Measurements from ENCODE around the gene FBXW9. TPM values are rescaled to one million over a fixed set of nuclear protein-coding genes. Genes with fewer than 3 reads are reported as not detected.
A peak's percentile ranks its signal among the peaks of the same experiment; 100 is the strongest.
"Not testable (repeated sequence)": the region's sequence is repeated elsewhere in the genome, so short reads cannot be mapped to it uniquely, and the experiment has no call there.

Gene FBXW9
- polyA plus RNA-seq, 12 donors = 2.4 to 6.3 (median 3.5) TPM; not detected in 1

DNA sequence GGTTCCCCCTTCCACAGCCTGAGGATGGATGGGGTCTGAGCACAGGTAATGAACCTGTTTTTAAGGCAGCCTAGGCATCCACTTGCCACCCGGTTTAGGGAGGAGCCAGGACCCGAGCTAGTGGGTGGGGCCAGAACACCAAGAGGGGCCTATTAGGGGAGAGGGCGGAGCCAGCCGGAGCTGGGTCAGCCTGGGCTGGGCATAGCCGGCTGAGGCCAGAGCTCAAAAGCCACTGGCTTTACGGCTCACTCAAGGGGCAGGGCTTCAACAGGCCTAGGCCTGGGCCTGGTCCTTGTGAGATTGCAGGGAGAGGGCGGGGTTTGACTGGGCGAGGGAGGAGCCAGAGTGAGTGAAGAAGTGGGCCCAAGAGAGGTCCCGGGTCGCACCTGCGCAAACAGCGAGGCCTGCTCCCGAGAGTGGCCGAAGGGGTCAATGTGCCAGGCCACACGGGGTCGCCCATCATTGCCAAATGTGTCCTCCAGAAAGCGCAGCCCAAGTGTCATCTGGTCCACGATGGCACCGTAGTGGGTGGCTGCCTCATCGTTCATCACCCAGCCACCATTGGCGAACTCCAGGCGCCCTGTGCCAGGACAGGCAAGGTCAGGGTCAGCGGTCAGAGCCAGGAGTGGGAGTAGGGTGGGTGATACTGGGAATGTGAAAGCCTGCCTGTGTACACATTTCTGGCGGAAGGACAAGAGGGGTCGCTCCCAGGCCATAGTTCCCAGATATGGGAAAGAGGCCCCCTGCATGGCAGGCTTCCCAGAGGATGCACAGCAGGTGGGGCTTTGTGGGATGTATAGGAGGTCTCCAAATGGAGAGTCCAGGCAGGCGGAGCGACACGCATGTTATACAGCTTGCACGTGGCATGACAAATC is 31.8 kb downstream of the FBXW9 start:
- DNase-seq = no peak

GRCh38 chr19:12660980-12661379 is 35.5 kb downstream of the FBXW9 start:
- DNase-seq = no peak

DNA sequence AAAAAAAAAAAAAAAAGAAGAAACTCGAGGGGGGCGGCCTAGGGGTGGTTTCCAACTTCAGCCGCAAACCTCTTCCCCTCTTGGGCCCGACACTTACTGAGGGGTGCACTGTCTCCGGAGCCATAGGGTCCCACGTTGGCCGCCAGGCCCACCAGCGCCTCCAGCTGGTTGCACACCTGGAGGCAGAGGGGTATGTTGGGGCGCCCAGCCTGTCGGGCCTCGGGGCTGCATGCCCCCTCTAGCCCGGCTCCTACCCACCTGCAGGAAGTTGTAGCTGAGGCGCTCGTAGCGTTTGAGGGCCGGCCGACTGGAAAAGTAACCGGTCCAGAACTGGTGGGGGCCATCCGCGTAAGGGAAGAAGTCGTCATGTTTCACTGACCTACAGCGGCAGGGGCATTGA is 38.5 kb downstream of the FBXW9 start:
- DNase-seq = no peak

- no peak for DNase-seq
These were observed 39.4 kb downstream of the FBXW9 start for GRCh38 chr19:12656899-12657571.

- no peak for DNase-seq
These were observed 40.9 kb downstream of the FBXW9 start for GRCh38 chr19:12655546-12655945.

DNA sequence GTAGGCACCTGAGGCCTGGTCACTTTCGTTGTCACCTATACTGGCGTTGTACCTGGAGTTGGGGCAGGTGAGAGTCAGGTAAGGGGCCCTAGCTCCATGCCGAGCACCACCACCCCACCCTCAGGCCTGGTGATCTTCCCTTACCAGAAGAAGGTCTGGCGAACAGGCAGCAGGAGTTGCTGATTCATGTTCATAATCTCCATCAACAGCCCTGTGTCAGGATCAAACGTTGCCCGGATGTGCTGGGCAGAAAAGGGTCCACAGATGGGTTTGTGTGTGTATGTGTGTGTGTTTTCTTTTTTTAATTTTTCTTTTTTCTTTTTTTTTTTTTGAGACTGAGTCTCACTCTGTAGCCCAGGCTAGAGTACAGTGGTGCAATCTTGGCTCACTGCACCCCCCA is 44.2 kb downstream of the FBXW9 start:
- DNase-seq = no peak

DNA sequence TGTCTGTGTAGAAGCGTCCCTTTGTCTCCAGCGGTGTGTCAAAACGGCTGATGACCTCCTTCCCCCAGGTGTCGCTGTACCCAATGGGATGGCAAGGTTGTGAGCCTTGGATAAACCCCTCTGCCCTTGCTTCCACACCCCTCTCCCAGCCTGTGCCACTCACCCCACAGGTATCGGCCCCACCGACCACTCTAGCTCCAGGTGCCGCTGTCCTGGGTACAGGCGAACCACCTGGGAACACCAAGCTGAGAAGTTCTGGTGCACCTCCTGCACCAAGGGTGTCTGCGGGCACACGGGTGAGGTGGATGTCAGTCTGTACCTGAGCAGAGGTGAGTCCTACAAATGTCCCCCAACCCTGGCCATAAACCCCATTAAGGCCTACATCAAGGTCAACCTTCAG is 46.5 kb downstream of the FBXW9 start:
- no peak for DNase-seq

DNA sequence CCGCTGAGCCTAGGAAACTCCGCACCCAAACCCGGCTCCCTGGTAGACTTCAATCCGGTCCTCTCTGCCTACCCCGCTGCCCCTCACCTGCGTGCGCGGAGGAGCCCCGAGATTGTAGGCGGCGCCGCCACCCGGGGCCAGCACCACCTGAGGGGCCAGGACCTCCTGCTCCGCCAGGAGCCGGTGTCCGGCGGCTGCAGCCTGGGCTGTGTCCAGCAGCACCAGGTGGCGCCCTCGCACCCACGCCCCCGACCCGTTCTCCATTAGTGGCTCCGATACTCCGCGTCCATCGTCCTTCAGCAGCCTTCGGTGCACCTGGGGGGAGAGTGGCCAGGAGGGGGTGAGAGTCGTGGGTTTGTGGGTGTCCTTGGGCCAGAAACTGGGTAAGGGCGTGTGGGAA is 48.3 kb downstream of the FBXW9 start:
- no peak for DNase-seq

GRCh38 chr19:12647490-12648071 is 48.9 kb downstream of the FBXW9 start:
- no peak for DNase-seq

DNA sequence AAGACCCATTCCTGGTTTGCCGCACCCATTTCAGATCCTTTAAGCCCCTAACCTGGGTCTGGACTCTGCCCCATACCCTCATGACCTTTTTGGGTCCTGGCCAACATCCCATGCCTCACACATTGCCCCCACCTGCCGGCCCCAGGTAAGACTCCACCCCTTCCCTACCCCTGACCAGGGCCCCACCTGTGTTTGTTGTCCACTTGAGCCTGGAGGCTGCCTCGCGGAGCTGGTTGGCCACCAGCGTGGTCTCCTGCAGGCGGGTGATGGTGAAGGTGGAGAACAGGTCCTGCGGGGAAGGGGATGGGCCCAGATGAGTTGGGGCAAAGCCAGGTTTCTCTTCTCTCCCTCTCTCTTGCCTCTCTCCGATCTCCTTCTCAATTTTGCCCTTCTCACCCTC is 49.4 kb downstream of the FBXW9 start:
- no peak for DNase-seq

GRCh38 chr19:12646551-12646950 is 49.9 kb downstream of the FBXW9 start:
- DNase-seq = no peak

- DNase-seq = not testable (repeated sequence)
These were observed 52.7 kb downstream of the FBXW9 start for GRCh38 chr19:12643716-12644115.

- no peak for DNase-seq
These were observed 53.9 kb downstream of the FBXW9 start for GRCh38 chr19:12642506-12642905.

GRCh38 chr19:12641456-12641855 is 55.0 kb downstream of the FBXW9 start:
- DNase-seq = no peak

DNA sequence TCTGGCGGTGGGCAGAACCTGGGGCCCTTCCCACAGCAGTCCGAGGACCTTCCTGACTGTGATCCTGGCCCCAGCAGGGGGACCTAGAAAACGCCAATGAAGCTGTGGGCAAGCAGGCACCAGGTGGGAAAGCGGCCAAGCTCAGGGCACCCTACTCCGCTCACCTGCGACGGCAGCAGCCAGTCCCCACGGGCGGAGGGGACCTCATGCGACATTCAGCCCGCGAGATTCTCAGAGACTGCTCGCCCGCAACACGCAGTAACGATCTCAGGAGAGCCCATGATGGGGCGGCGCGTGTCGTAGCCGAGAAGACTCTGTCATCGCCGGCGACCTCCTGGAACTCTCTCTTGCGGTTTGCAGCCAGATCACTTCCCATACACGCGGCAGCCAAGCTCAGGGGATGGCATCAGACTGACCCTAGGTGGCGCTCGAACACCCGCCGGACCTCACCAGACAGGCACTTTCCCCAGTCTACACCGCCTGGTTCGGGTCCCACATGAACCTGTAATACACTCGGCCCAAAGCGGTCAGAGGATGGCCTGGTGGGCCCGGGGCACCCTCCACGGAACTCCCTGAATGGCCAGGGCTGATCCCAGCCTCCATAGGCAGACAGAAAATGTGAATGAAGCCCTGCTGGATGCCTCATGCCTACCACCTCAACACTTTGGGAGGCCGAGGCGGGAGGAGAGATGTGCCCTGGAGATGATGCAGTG is 56.4 kb downstream of the FBXW9 start:
- DNase-seq = peak; percentile 62

Other genes starting within 250 kb of the FBXW9 start
- 1 to 10 TPM in 10 of 12 donors, not detected in 2; 2.3 to 4.8 (median 3.3) TPM for gene ZNF709, start 211.8 kb downstream of the FBXW9 start, polyA plus RNA-seq (ENCODE audit: insufficient read length in 12 of 12)
- 1 to 10 TPM in 11 of 12 donors, not detected in 1; 4.2 to 7.1 (median 5.8) TPM for gene ZNF564, start 145.1 kb downstream of the FBXW9 start, polyA plus RNA-seq (ENCODE audit: insufficient read length in 12 of 12)
- gene ZNF490, start 85.8 kb downstream of the FBXW9 start, polyA plus RNA-seq (ENCODE audit: insufficient read length in 12 of 12) = 1 to 10 TPM in 11 of 12 donors, not detected in 1; 2.1 to 4.9 (median 3.2) TPM
- 10 to 100 TPM; 11.9 to 92.2 (median 13.7) TPM for gene ZNF791, start 85.7 kb downstream of the FBXW9 start, polyA plus RNA-seq (ENCODE audit: insufficient read length in 12 of 12)
- 10 to 100 TPM in 11 of 12 donors, not detected in 1; 21.6 to 53.9 (median 26.4) TPM for gene MAN2B1, start 29.9 kb downstream of the FBXW9 start, polyA plus RNA-seq (ENCODE audit: insufficient read length in 12 of 12)
- 10 to 100 TPM in 5 of 12 donors, 1 to 10 TPM in 6, not detected in 1; 6.7 to 16.7 (median 9.9) TPM for gene WDR83, start 29.8 kb downstream of the FBXW9 start, polyA plus RNA-seq (ENCODE audit: insufficient read length in 12 of 12)
- 10 to 100 TPM in 11 of 12 donors, not detected in 1; 51.6 to 79.8 (median 62.6) TPM for gene DHPS, start 14.8 kb downstream of the FBXW9 start, polyA plus RNA-seq (ENCODE audit: insufficient read length in 12 of 12)
- gene GNG14, start 8.6 kb downstream of the FBXW9 start, polyA plus RNA-seq (ENCODE audit: insufficient read length in 12 of 12) = under 1 TPM in 2 of 12 donors, not detected in 10; 0.46 to 0.98 TPM
- 10 to 100 TPM in 11 of 12 donors, not detected in 1; 37.4 to 93.0 (median 51.3) TPM for gene TNPO2, start 27.3 kb upstream of the FBXW9 start, polyA plus RNA-seq (ENCODE audit: insufficient read length in 12 of 12)
- gene TRIR, start 38.1 kb upstream of the FBXW9 start, polyA plus RNA-seq (ENCODE audit: insufficient read length in 12 of 12) = 100 to 1,000 TPM in 11 of 12 donors, not detected in 1; 130 to 438 (median 158) TPM
- gene GET3, start 40.9 kb upstream of the FBXW9 start, polyA plus RNA-seq (ENCODE audit: insufficient read length in 12 of 12) = 10 to 100 TPM in 11 of 12 donors, not detected in 1; 36.1 to 51.0 (median 40.6) TPM
- gene BEST2, start 55.2 kb upstream of the FBXW9 start, polyA plus RNA-seq (ENCODE audit: insufficient read length in 12 of 12) = under 1 TPM in 4 of 12 donors, not detected in 8; 0.08 to 0.14 (median 0.11) TPM
- gene HOOK2, start 78.9 kb upstream of the FBXW9 start, polyA plus RNA-seq (ENCODE audit: insufficient read length in 12 of 12) = 10 to 100 TPM in 11 of 12 donors, not detected in 1; 12.4 to 78.3 (median 24.2) TPM
- 100 to 1,000 TPM in 2 of 12 donors, 10 to 100 TPM in 9, not detected in 1; 18.0 to 187 (median 38.3) TPM for gene JUNB, start 94.9 kb upstream of the FBXW9 start, polyA plus RNA-seq (ENCODE audit: insufficient read length in 12 of 12)
- 100 to 1,000 TPM in 11 of 12 donors, not detected in 1; 124 to 185 (median 148) TPM for gene PRDX2, start 105.2 kb upstream of the FBXW9 start, polyA plus RNA-seq (ENCODE audit: insufficient read length in 12 of 12)
- gene THSD8, start 105.4 kb upstream of the FBXW9 start, polyA plus RNA-seq (ENCODE audit: insufficient read length in 12 of 12) = 1 to 10 TPM in 10 of 12 donors, not detected in 2; 1.4 to 7.1 (median 4.2) TPM
- 10 to 100 TPM in 10 of 12 donors, not detected in 2; 13.3 to 25.6 (median 17.6) TPM for gene RNASEH2A, start 110.0 kb upstream of the FBXW9 start, polyA plus RNA-seq (ENCODE audit: insufficient read length in 12 of 12)
- under 1 TPM in 1 of 12 donors, not detected in 11; 0.16 TPM for gene RTBDN, start 137.9 kb upstream of the FBXW9 start, polyA plus RNA-seq (ENCODE audit: insufficient read length in 12 of 12)
- gene MAST1, start 141.9 kb upstream of the FBXW9 start, polyA plus RNA-seq (ENCODE audit: insufficient read length in 12 of 12) = 10 to 100 TPM in 1 of 12 donors, under 1 TPM in 10, not detected in 1; 0.16 to 12.0 (median 0.62) TPM
- gene DNASE2, start 184.8 kb upstream of the FBXW9 start, polyA plus RNA-seq (ENCODE audit: insufficient read length in 12 of 12) = 10 to 100 TPM in 4 of 12 donors, 1 to 10 TPM in 7, not detected in 1; 6.4 to 18.1 (median 8.6) TPM
- 1 to 10 TPM in 1 of 12 donors, under 1 TPM in 9, not detected in 2; 0.15 to 2.8 (median 0.43) TPM for gene KLF1, start 190.6 kb upstream of the FBXW9 start, polyA plus RNA-seq (ENCODE audit: insufficient read length in 12 of 12)
- 10 to 100 TPM in 11 of 12 donors, not detected in 1; 15.0 to 33.8 (median 25.4) TPM for gene GCDH, start 194.5 kb upstream of the FBXW9 start, polyA plus RNA-seq (ENCODE audit: insufficient read length in 12 of 12)
- 1 to 10 TPM in 10 of 12 donors, not detected in 2; 2.1 to 4.5 (median 3.2) TPM for gene SYCE2, start 222.7 kb upstream of the FBXW9 start, polyA plus RNA-seq (ENCODE audit: insufficient read length in 12 of 12)
- gene FARSA, start 237.1 kb upstream of the FBXW9 start, polyA plus RNA-seq (ENCODE audit: insufficient read length in 12 of 12) = 10 to 100 TPM in 11 of 12 donors, not detected in 1; 25.7 to 45.4 (median 34.4) TPM
- 100 to 1,000 TPM; 312 to 584 (median 398) TPM for gene CALR, start 242.0 kb upstream of the FBXW9 start, polyA plus RNA-seq (ENCODE audit: insufficient read length in 12 of 12)
- gene RAD23A, start 249.2 kb upstream of the FBXW9 start, polyA plus RNA-seq (ENCODE audit: insufficient read length in 12 of 12) = 100 to 1,000 TPM in 9 of 12 donors, 10 to 100 TPM in 3; 80.3 to 659 (median 114) TPM